K562 (cell line): ENCODE data around the gene HDAC10. TPM values are rescaled to one million over a fixed set of nuclear protein-coding genes. Genes with fewer than 3 reads are reported as not detected.

Experiments used
- ATAC-seq: fragments of 200-7000 bp; cut with Tn5 transposase; 3 replicates; pipeline ENCODE4 v1.9.1; 2020; ENCODE audit warnings: moderate library complexity
- BruUV-seq: library from RNA; stranded (reverse); fragments of 400-500 nt; replicated peaks from 2 replicates; lab custom pipeline; 2021; lab: Mats Ljungman, UMichigan
- CTCF ChIA-PET: fragments of 300-600 bp; formaldehyde crosslinking; extraction: SDS; loops from one replicate; lab custom pipeline; 2021; ENCODE audit warnings: low intra/inter-chr PET ratio; lab: Yijun Ruan, JAX
- POLR2A ChIA-PET: fragments of 300-600, 350-650 bp; sonication (Branson Sonifier 250); formaldehyde crosslinking; extraction: SDS; loops from one replicate; lab custom pipeline; 2021; ENCODE audit warnings: antibody characterized with exemption, inconsistent platforms; lab: Yijun Ruan, JAX
- DNase-seq, 4 experiments: peaks; one replicate each; pipeline versions ENCODE4 v3.0.0 to v3.0.0-alpha.2; 2011 to 2018; ENCODE audit warnings: low spot score in 3 of 4, mixed read lengths in 3 of 4; ENCODE audit errors: extremely low read depth in 1 of 4
- FAIRE-seq: peaks from 2 replicates; lab custom pipeline; 2011; peaks lifted over from hg19 to GRCh38; lab: Jason Lieb, UNC
- H2AFZ ChIP-seq: 2 replicates; pipeline ENCODE4 v1.6.0; 2011; ENCODE audit warnings: low read depth, low read length, control low read depth, inconsistent platforms
- H3K27ac ChIP-seq: fragments of 200-600 bp; 3 replicates; pipeline ENCODE4 v1.8.0; 2011; ENCODE audit warnings: low read depth, mild to moderate bottlenecking, control low read depth, inconsistent platforms, low read length, moderate library complexity, mixed read lengths; ENCODE audit errors: extremely low read depth
- H3K27me3 ChIP-seq, 2 experiments: fragments of 300-600 bp in 1 of 2; 2 replicates in 1 of 2; 3 replicates in 1 of 2; pipeline versions ENCODE4 v1.6.0 to v1.8.0; 2011; ENCODE audit warnings: inconsistent platforms in 2 of 2, low read length in 2 of 2, mild to moderate bottlenecking in 1 of 2, mixed read lengths in 1 of 2, moderate library complexity in 1 of 2; ENCODE audit not compliant: control insufficient read depth in 2 of 2, insufficient read depth in 2 of 2
- H3K36me3 ChIP-seq: fragments of 300-600 bp; 3 replicates; pipeline ENCODE4 v1.8.0; 2011; ENCODE audit warnings: mild to moderate bottlenecking, low read length, inconsistent platforms; ENCODE audit not compliant: control insufficient read depth, insufficient read depth
- H3K4me1 ChIP-seq, 2 experiments: fragments of 200-600 bp in 1 of 2; replicated peaks in 1 of 2; 2 replicates in 1 of 2; 3 replicates in 1 of 2; pipeline versions ENCODE4 v1.5.1 to v1.8.0; 2011; ENCODE audit warnings: inconsistent platforms in 2 of 2, low read length in 2 of 2, mild to moderate bottlenecking in 1 of 2, mixed read lengths in 1 of 2, moderate library complexity in 1 of 2; ENCODE audit not compliant: control insufficient read depth in 2 of 2, insufficient read depth in 2 of 2
- H3K4me2 ChIP-seq: 2 replicates; pipeline ENCODE4 v1.6.1; 2011; ENCODE audit warnings: low read length, control low read depth, inconsistent platforms, mixed read lengths; ENCODE audit not compliant: insufficient read depth
- H3K4me3 ChIP-seq: fragments of 200-600 bp; sonication (generic), shearing (Covaris generic); 2 replicates; pipeline ENCODE4 v1.5.1; 2016; ENCODE audit warnings: control low read depth, inconsistent platforms
- H3K79me2 ChIP-seq: fragments of 200-600 bp; 3 replicates; pipeline ENCODE4 v1.8.0; 2011; ENCODE audit warnings: low read length, inconsistent platforms; ENCODE audit not compliant: control insufficient read depth, insufficient read depth
- H3K9ac ChIP-seq, 2 experiments: 2 replicates each; pipeline versions ENCODE4 v1.6.0 to v1.6.1; 2011; ENCODE audit warnings: low read depth in 2 of 2, low read length in 2 of 2, control low read depth in 1 of 2, inconsistent platforms in 1 of 2, mild to moderate bottlenecking in 1 of 2, mixed read lengths in 1 of 2; ENCODE audit not compliant: insufficient read depth in 1 of 2
- H3K9me1 ChIP-seq: one replicate; pipeline ENCODE4 v1.6.0; 2011; ENCODE audit warnings: inconsistent platforms, mild to moderate bottlenecking, low read length, moderate library complexity; ENCODE audit not compliant: control insufficient read depth, insufficient read depth
- H3K9me3 ChIP-seq: replicated peaks from 2 replicates; pipeline ENCODE4 v1.5.1; 2011; ENCODE audit warnings: low read depth, low read length, inconsistent platforms; ENCODE audit not compliant: control insufficient read depth, insufficient read depth
- H4K20me1 ChIP-seq: replicated peaks from 2 replicates; pipeline ENCODE4 v1.6.1; 2011; ENCODE audit warnings: low read length, inconsistent platforms, mixed read lengths; ENCODE audit not compliant: control insufficient read depth, insufficient read depth
- BMI1 ChIP-seq: fragments of 150-350 bp; IDR thresholded peaks from 2 replicates; pipeline ENCODE4 v1.6.1; 2014; ENCODE audit warnings: low read length
- CCNT2 ChIP-seq: IDR thresholded peaks from 2 replicates; pipeline ENCODE4 v1.6.1; 2011; ENCODE audit warnings: borderline replicate concordance, low read depth, mild to moderate bottlenecking, moderate library complexity, mixed read lengths, low read length; ENCODE audit not compliant: insufficient read length; ENCODE audit errors: extremely low read depth
- POLR2G ChIP-seq: fragments of 200-400 bp; formaldehyde crosslinking; IDR thresholded peaks from 2 replicates; pipeline ENCODE4 v1.6.1; 2017; ENCODE audit warnings: low read depth, mild to moderate bottlenecking, antibody characterized with exemption, low read length, moderate library complexity
- WGBS: fragments of 100-300 bp; shearing (Covaris generic); methylation state at CpG from one replicate; pipeline ENCODE4 v1.1.6; 2016; ENCODE audit warnings: low coverage, mixed read lengths; ENCODE audit not compliant: insufficient coverage; ENCODE audit errors: missing lambda C conversion rate; 5-methylcytosine and 5-hydroxymethylcytosine counted together
- in situ Hi-C: fragments of 300-500 bp; cut with MboI; formaldehyde crosslinking; loops from 4 replicates; pipeline ENCODE4 v1.15.0; 2018; ENCODE audit warnings: inconsistent platforms, mixed read lengths
- intact Hi-C: fragments of 100-400 bp; cut with micrococcal nuclease; formaldehyde crosslinking; loops from 2 replicates; pipeline ENCODE4 v1.14.2; 2022
- polyA plus RNA-seq, 8 experiments: library from polyadenylated mRNA; depleted of rRNA in 4 of 8; stranded (reverse) in 5 of 8; unstranded in 3 of 8; fragments of >200 nt; fragmentation: Nextera tagmentation in 2 of 8; fragmentation: Illumina TruSeq in 1 of 8; extraction: Ambion mirVana in 2 of 8; extraction: Trizol in 1 of 8; gene quantifications; 2 replicates each; pipeline versions ENCODE4 v1.2.1 to v1.2.3, GENCODE V29; 2011 to 2014; ENCODE audit warnings: inconsistent platforms in 1 of 8, missing spikeins in 1 of 8
- total RNA-seq, 7 experiments: library from RNA; depleted of rRNA in 6 of 7; stranded (reverse); fragments of >200 nt in 6 of 7; fragmentation: Illumina TruSeq in 2 of 7; extraction: Trizol in 2 of 7; gene quantifications; 2 replicates each; pipeline versions ENCODE4 v1.2.1 to v1.2.3, GENCODE V29; 2011 to 2021; ENCODE audit warnings: low replicate concordance in 1 of 7

The HDAC10 gene
- total and polyA plus RNA-seq, 9 of the 15 experiments (the other 6 are each of a cell fraction or from before 2014, with no cell fraction given), result 0.10 to 44.2 (median 6.5) TPM

- intact Hi-C loops (no loop called here), in situ Hi-C loops (no loop called here)
- no peak for ATAC-seq
- POLR2A ChIA-PET, result interaction anchor here (0.6 to 1.1 kb wide), 3 partner anchors 10 to 55 kb away, joined by 3 to 4 read pairs (median 3); no protein-coding TSS in a partner anchor
- H3K9me1 ChIP-seq, result no peaks in the 10 kb centered on the region
- peaks cover 89% of the 10 kb centered on the region; the same call in 2 of the 3 replicates for H3K36me3 ChIP-seq
- no peaks in the 10 kb centered on the region for H3K27me3 ChIP-seq
- TF ChIP-seq POLR2G (peak; percentile 29; the same call in 1 of the 2 replicates), BMI1 (no peak), CCNT2 (peak; percentile 15)
- no peak overlapping the region for H3K4me3 ChIP-seq
- DNase-seq, result no peak
- H3K27ac ChIP-seq, result no peak overlapping the region
- no peak overlapping the region for H3K4me2 ChIP-seq
- CTCF ChIA-PET, result no interaction called here
- no TSS peak for BruUV-seq
- no peak overlapping the region for H3K9ac ChIP-seq
- 85% methylated on average over 5 of the region's 21 CpGs for WGBS
- FAIRE-seq, result no peak
- no peak overlapping the region for H2AFZ ChIP-seq
- H3K9me3 ChIP-seq, result 0 out of 2 replicates have a peak, but pooled peaks cover 1% of the 10 kb centered on the region
- H4K20me1 ChIP-seq, result no peaks in the 10 kb centered on the region
- peaks cover 13% of the 10 kb centered on the region; the same call in 2 of the 3 replicates for H3K79me2 ChIP-seq
- H3K4me1 ChIP-seq, result peaks cover 0 to 30% of the 10 kb centered on the region in 2 experiments; a peak in 3 of 5 replicates
Measured at GRCh38 chr22:50217543-50218152, 33.4 kb downstream of the HDAC10 start.
